Progenitor cell of endocrine pancreas (in vitro differentiated cells): Measurements from ENCODE around the gene LRRC28. TPM values are rescaled to one million over a fixed set of nuclear protein-coding genes. Genes with fewer than 3 reads are reported as not detected.
"Not testable (repeated sequence)": the region's sequence is repeated elsewhere in the genome, so short reads cannot be mapped to it uniquely, and the experiment has no call there.

Experiments
- DNase-seq: peaks from one replicate; pipeline ENCODE4 v3.0.0; 2021; ENCODE audit warnings: low spot score; ENCODE audit not compliant: unreplicated experiment
- H3K27ac Mint-ChIP-seq: 2 replicates; pipeline ENCODE4 v1.8.0; 2021; ENCODE audit warnings: mild to moderate bottlenecking, moderate library complexity, mixed read lengths
- H3K27me3 Mint-ChIP-seq: 2 replicates; pipeline ENCODE4 v1.8.0; 2021; ENCODE audit warnings: mixed read lengths
- H3K36me3 Mint-ChIP-seq: 2 replicates; pipeline ENCODE4 v1.8.0; 2022; ENCODE audit warnings: mixed read lengths; ENCODE audit not compliant: insufficient read depth
- H3K4me1 Mint-ChIP-seq: 2 replicates; pipeline ENCODE4 v1.8.0; 2021; ENCODE audit warnings: low read depth, mixed read lengths
- H3K4me3 Mint-ChIP-seq: 2 replicates; pipeline ENCODE4 v1.8.0; 2021; ENCODE audit warnings: low read depth, mild to moderate bottlenecking, moderate library complexity, mixed read lengths
- H3K9me3 Mint-ChIP-seq: 2 replicates; pipeline ENCODE4 v1.8.0; 2021; ENCODE audit warnings: low read depth, mixed read lengths
- total RNA-seq: library from RNA; stranded (reverse); gene quantifications from 2 replicates; pipeline ENCODE4 v1.2.1, GENCODE V29; 2021
- TF ChIP-seq, protein P1 (sequence below): fragments of 200-600 bp; sonication (generic); IDR thresholded peaks from one replicate; pipeline ENCODE4 v1.5.0; 2021; ENCODE audit warnings: antibody characterized with exemption, mild to moderate bottlenecking; ENCODE audit not compliant: unreplicated experiment

LRRC28 gene
- total RNA-seq, 1 donor from 2014 or later: 36.5 TPM

- Mint-ChIP-seq H3K36me3 (peaks cover 22% of the 10 kb centered on the region), H3K4me1 (peaks cover 3% of the 10 kb centered on the region)
Observed at GRCh38 chr15:99228120-99228770, 23.0 kb upstream of the LRRC28 start.

DNA sequence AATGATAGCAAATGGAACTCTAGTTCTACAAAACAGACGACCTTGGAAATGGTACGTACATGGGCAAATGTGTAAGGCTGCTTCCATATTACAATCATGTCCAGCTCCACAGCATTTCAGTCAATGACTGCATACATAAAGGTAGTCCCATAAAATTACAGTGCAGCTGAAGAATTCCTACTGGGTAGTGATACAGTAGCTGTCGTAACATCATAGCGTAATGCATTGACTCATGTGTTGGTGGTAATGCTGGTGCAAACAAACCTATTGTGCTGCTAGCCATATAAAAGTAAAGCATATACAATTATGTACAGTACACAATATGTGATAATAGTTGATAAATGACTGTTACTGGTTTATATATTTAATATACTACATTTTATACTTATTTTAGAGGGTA lies 20.4 kb upstream of the LRRC28 start:
- no peaks in the 10 kb centered on the region for H3K27me3 Mint-ChIP-seq
- H3K36me3 Mint-ChIP-seq: peaks cover 21% of the 10 kb centered on the region
- H3K4me3 Mint-ChIP-seq: no peak overlapping the region
- TF ChIP-seq, protein P1, sequence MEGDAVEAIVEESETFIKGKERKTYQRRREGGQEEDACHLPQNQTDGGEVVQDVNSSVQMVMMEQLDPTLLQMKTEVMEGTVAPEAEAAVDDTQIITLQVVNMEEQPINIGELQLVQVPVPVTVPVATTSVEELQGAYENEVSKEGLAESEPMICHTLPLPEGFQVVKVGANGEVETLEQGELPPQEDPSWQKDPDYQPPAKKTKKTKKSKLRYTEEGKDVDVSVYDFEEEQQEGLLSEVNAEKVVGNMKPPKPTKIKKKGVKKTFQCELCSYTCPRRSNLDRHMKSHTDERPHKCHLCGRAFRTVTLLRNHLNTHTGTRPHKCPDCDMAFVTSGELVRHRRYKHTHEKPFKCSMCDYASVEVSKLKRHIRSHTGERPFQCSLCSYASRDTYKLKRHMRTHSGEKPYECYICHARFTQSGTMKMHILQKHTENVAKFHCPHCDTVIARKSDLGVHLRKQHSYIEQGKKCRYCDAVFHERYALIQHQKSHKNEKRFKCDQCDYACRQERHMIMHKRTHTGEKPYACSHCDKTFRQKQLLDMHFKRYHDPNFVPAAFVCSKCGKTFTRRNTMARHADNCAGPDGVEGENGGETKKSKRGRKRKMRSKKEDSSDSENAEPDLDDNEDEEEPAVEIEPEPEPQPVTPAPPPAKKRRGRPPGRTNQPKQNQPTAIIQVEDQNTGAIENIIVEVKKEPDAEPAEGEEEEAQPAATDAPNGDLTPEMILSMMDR: no peak
- DNase-seq: no peak
- peaks cover 8% of the 10 kb centered on the region for H3K9me3 Mint-ChIP-seq
- peaks cover 3% of the 10 kb centered on the region for H3K4me1 Mint-ChIP-seq
- H3K27ac Mint-ChIP-seq: no peak overlapping the region

More at GRCh38 chr15:99228120-99228770, 23.0 kb upstream of the LRRC28 start:
- peaks cover 8% of the 10 kb centered on the region for H3K9me3 Mint-ChIP-seq
- TF ChIP-seq, protein P1: no peak
- H3K27me3 Mint-ChIP-seq: no peaks in the 10 kb centered on the region
- H3K27ac Mint-ChIP-seq: no peak overlapping the region
- H3K4me3 Mint-ChIP-seq: no peak overlapping the region
- no peak for DNase-seq

DNA sequence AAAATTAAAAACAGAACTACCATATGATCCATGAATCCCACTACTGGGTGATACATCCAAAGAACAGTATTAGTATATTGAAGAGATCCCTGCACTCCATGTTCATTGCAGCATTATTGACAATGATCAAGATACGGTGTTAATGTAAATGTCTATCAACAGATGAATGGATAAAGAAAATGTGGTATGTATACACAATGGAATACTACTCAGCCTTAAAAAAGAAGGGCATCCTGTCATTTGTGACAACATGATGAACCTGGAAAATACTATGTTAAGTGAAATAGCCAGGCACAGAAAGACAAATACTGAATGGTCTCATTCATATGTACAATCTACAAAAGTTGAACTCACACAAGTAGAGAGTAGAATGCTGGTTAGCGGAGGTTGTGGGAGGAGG lies 18.5 kb upstream of the LRRC28 start:
- peaks cover 3% of the 10 kb centered on the region for H3K4me1 Mint-ChIP-seq
- TF ChIP-seq, protein P1: no peak
- peaks cover 8% of the 10 kb centered on the region for H3K9me3 Mint-ChIP-seq
- no peak for DNase-seq
- no peaks in the 10 kb centered on the region for H3K27me3 Mint-ChIP-seq
- no peak overlapping the region for H3K4me3 Mint-ChIP-seq
- H3K36me3 Mint-ChIP-seq: peaks cover 27% of the 10 kb centered on the region
- no peak overlapping the region for H3K27ac Mint-ChIP-seq

DNA sequence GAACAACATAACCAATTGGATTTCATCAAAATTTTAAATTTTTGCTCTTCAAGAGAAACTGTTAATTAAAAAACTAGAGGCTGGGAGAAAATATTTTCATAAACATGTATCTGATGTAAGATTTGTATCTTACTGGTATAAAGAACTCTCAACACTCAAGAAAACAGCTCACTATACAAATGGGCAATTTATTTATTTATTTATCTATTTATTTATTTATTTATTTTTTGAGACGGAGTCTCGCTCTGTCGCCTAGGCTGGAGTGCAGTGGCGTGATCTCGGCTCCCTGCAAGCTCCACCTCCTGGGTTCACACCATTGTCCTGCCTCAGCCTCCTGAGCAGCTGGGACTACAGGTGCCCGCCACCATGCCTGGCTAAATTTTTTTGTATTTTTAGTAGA lies 17.1 kb upstream of the LRRC28 start:
- DNase-seq, H3K9me3 Mint-ChIP-seq, H3K27ac Mint-ChIP-seq, H3K27me3 Mint-ChIP-seq, H3K4me1 Mint-ChIP-seq, H3K4me3 Mint-ChIP-seq: not testable (repeated sequence)
- peaks cover 23% of the 10 kb centered on the region for H3K36me3 Mint-ChIP-seq

GRCh38 chr15:99238849-99239248 lies 12.4 kb upstream of the LRRC28 start:
- no peak for DNase-seq
- no peaks in the 10 kb centered on the region for H3K27me3 Mint-ChIP-seq
- no peak overlapping the region for H3K4me3 Mint-ChIP-seq
- TF ChIP-seq, protein P1: no peak
- H3K9me3 Mint-ChIP-seq: no peaks in the 10 kb centered on the region
- H3K36me3 Mint-ChIP-seq: peaks cover 12% of the 10 kb centered on the region
- H3K4me1 Mint-ChIP-seq: no peaks in the 10 kb centered on the region
- no peak overlapping the region for H3K27ac Mint-ChIP-seq

DNA sequence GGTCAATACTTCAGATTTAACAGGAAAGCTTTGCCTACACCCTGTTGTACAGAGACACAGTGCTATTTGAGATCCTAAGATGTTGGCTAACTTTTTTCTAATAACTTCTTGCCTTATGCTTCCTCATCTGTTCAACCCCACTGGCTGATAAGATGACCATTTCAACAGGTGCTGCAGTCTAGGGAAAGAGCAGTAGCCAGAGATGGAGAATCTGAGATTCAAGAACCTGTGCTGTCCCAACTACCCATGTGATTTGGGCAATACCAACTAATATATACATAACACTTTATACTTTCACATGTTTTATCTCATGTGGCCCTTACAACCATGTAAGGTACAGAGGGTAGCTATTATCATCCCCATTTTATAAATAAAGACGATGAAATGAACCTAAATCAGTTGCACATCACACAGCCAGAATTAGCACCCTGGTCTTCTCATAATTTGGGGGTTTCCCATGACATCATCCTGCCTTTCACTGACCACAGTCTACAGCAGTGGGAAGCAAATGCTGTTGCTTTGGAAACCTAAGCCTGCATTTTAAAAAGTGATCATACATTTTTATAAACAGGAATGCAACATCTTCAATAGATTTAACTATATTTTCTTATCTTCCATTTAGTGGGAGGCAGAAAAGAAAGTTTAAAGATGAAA lies 11.6 kb upstream of the LRRC28 start:
- Mint-ChIP-seq H3K4me3 (no peak overlapping the region), H3K27me3 (no peaks in the 10 kb centered on the region), H3K36me3 (peaks cover 10% of the 10 kb centered on the region), H3K27ac (no peak overlapping the region), H3K9me3 (no peaks in the 10 kb centered on the region), H3K4me1 (no peaks in the 10 kb centered on the region)
- TF ChIP-seq, protein P1: no peak
- no peak for DNase-seq
